Panc1 (cell line): ENCODE measurements around the gene MYO6. TPM values are rescaled to one million over a fixed set of nuclear protein-coding genes. Genes with fewer than 3 reads are reported as not detected.

Experiments used
- ATAC-seq: fragments of 200-7000 bp; cut with Tn5 transposase; 2 replicates; pipeline ENCODE4 v1.9.1; 2020; ENCODE audit warnings: mild to moderate bottlenecking, moderate library complexity
- BruUV-seq: library from RNA; stranded (reverse); fragments of 400-500 nt; replicated peaks from 2 replicates; lab custom pipeline; 2021; lab: Mats Ljungman, UMichigan
- CTCF ChIA-PET: fragments of 300-600 bp; sonication (Branson Sonifier 250); formaldehyde crosslinking; loops from one replicate; lab custom pipeline; 2022; ENCODE audit warnings: antibody characterized with exemption; lab: Charles Lee
- POLR2A ChIA-PET: fragments of 300-600 bp; sonication (Branson Sonifier 250); formaldehyde crosslinking; loops from one replicate; lab custom pipeline; 2022; ENCODE audit warnings: antibody characterized with exemption; lab: Charles Lee
- DNase-seq: peaks from one replicate; pipeline ENCODE4 v3.0.0-alpha.2; 2010; ENCODE audit warnings: low read depth, low spot score
- H3K27ac ChIP-seq: 2 replicates; pipeline ENCODE4 v1.5.1; 2011; ENCODE audit warnings: mild to moderate bottlenecking, low read length, inconsistent platforms
- H3K27me3 ChIP-seq: fragments of 200-500 bp; sonication (Bioruptor generic); 2 replicates; pipeline ENCODE4 v1.6.0; 2014; ENCODE audit warnings: low read length, inconsistent platforms; ENCODE audit not compliant: control insufficient read depth, insufficient read depth
- H3K36me3 ChIP-seq: fragments of 200-500 bp; sonication (Bioruptor generic); 2 replicates; pipeline ENCODE4 v1.5.1; 2014; ENCODE audit warnings: inconsistent platforms, mild to moderate bottlenecking, low read length, moderate library complexity; ENCODE audit not compliant: control insufficient read depth, insufficient read depth
- H3K4me1 ChIP-seq: 2 replicates; pipeline ENCODE4 v1.5.1; 2011; ENCODE audit warnings: inconsistent platforms, mild to moderate bottlenecking, low read length, moderate library complexity; ENCODE audit not compliant: control insufficient read depth, insufficient read depth
- H3K4me3 ChIP-seq, 2 experiments: 2 replicates each; pipeline ENCODE4 v1.5.1; 2011 to 2012; ENCODE audit warnings: low read depth in 2 of 2, low read length in 2 of 2, mild to moderate bottlenecking in 2 of 2, inconsistent platforms in 1 of 2, moderate library complexity in 1 of 2
- H3K9me3 ChIP-seq: fragments of 200-500 bp; sonication (Bioruptor generic); 2 replicates; pipeline ENCODE4 v1.5.1; 2014; ENCODE audit warnings: low read depth, mild to moderate bottlenecking, inconsistent platforms, low read length, moderate library complexity; ENCODE audit not compliant: control insufficient read depth, insufficient read depth
- CTCF ChIP-seq: fragments of 450-650 bp; IDR thresholded peaks from 2 replicates; pipeline ENCODE4 v1.5.1; 2017; ENCODE audit warnings: mild to moderate bottlenecking
- POLR2AphosphoS5 ChIP-seq: IDR thresholded peaks from 2 replicates; pipeline ENCODE4 v1.6.1; 2012; ENCODE audit warnings: mild to moderate bottlenecking, low read depth, low read length, moderate library complexity
- SIN3A ChIP-seq: IDR thresholded peaks from 2 replicates; pipeline ENCODE4 v1.6.1; 2012; ENCODE audit warnings: low read depth, mild to moderate bottlenecking, low read length, moderate library complexity, borderline replicate concordance; ENCODE audit not compliant: insufficient read depth
- TCF7L2 ChIP-seq: IDR thresholded peaks from 2 replicates; pipeline ENCODE4 v1.6.1; 2011; ENCODE audit warnings: mild to moderate bottlenecking, low read depth, low read length, inconsistent platforms
- in situ Hi-C: cut with HindIII; loops from 2 replicates; pipeline ENCODE4 v1.10.0; 2016; ENCODE audit warnings: low sequenced_read_pairs, low pct_unique_long_range_greater_than_20kb
- intact Hi-C: fragments of 100-400 bp; cut with micrococcal nuclease; formaldehyde crosslinking; loops from one replicate; pipeline ENCODE4 v1.10.0; 2022; ENCODE audit not compliant: unreplicated experiment
- total RNA-seq: library from RNA; stranded (reverse); gene quantifications from one replicate; pipeline ENCODE4 v1.2.1, GENCODE V29; 2021; ENCODE audit not compliant: unreplicated experiment
- TF ChIP-seq, protein P1 (sequence below), 2 experiments: IDR thresholded peaks; 2 replicates each; pipeline ENCODE4 v1.6.1; 2011 to 2012; ENCODE audit warnings: low read depth in 2 of 2, control low read depth in 1 of 2, low read length in 1 of 2, mild to moderate bottlenecking in 1 of 2, moderate library complexity in 1 of 2; ENCODE audit not compliant: insufficient read depth in 1 of 2

MYO6 gene
- total RNA-seq, 1 experiment from 2014 or later, result 52.3 TPM

- BruUV-seq, result no TSS peak
- ATAC-seq (no peak), DNase-seq (no peak)
- H3K9me3 ChIP-seq, result no peaks in the 10 kb centered on the region
- no peak overlapping the region for H3K4me3 ChIP-seq
- in situ Hi-C loops, result no loop called here
- intact Hi-C loops, result no loop called here
- H3K36me3 ChIP-seq, result no peaks in the 10 kb centered on the region
- TF ChIP-seq, protein P1, sequence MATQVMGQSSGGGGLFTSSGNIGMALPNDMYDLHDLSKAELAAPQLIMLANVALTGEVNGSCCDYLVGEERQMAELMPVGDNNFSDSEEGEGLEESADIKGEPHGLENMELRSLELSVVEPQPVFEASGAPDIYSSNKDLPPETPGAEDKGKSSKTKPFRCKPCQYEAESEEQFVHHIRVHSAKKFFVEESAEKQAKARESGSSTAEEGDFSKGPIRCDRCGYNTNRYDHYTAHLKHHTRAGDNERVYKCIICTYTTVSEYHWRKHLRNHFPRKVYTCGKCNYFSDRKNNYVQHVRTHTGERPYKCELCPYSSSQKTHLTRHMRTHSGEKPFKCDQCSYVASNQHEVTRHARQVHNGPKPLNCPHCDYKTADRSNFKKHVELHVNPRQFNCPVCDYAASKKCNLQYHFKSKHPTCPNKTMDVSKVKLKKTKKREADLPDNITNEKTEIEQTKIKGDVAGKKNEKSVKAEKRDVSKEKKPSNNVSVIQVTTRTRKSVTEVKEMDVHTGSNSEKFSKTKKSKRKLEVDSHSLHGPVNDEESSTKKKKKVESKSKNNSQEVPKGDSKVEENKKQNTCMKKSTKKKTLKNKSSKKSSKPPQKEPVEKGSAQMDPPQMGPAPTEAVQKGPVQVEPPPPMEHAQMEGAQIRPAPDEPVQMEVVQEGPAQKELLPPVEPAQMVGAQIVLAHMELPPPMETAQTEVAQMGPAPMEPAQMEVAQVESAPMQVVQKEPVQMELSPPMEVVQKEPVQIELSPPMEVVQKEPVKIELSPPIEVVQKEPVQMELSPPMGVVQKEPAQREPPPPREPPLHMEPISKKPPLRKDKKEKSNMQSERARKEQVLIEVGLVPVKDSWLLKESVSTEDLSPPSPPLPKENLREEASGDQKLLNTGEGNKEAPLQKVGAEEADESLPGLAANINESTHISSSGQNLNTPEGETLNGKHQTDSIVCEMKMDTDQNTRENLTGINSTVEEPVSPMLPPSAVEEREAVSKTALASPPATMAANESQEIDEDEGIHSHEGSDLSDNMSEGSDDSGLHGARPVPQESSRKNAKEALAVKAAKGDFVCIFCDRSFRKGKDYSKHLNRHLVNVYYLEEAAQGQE (IDR thresholded peaks at IDR 0.05; ENCODE audit: insufficient read depth in 1 of 2, low read depth in 2 of 2, low read length in 1 of 2), result no peak
- TF ChIP-seq TCF7L2 (no peak), POLR2AphosphoS5 (no peak), SIN3A (no peak), CTCF (no peak)
- H3K27me3 ChIP-seq, result no peaks in the 10 kb centered on the region
- CTCF ChIA-PET, result no interaction called here
- no peak overlapping the region for H3K27ac ChIP-seq
- POLR2A ChIA-PET, result no interaction called here
- no peaks in the 10 kb centered on the region for H3K4me1 ChIP-seq
Measured at GRCh38 chr6:75968143-75968542, 219.1 kb downstream of the MYO6 start.

Other genes starting within 250 kb of the MYO6 start
- gene SENP6, start 147.4 kb upstream of the MYO6 start, total RNA-seq, result 58.7 TPM